Esophagus squamous epithelium (tissue), 4 donors: ENCODE results near the gene ARID3A.

Source experiments
- POLR2A ChIP-seq, 4 donors: fragments of 450-650 bp; IDR thresholded peaks; one replicate each; pipeline ENCODE4 v1.6.1; 2017; ENCODE audit warnings: antibody characterized with exemption in 4 of 4, mild to moderate bottlenecking in 4 of 4, moderate library complexity in 3 of 4
- TF ChIP-seq, protein P1 (sequence below), 6 experiments: fragments of 450-650 bp in 4 of 6; fragments of 200-600 bp in 2 of 6; sonication (generic) in 2 of 6; IDR thresholded peaks; one replicate each; pipeline ENCODE4 v1.5.1; 2016 to 2019; ENCODE audit warnings: antibody characterized with exemption in 6 of 6, mild to moderate bottlenecking in 4 of 6, moderate library complexity in 4 of 6

- TF ChIP-seq POLR2A (IDR thresholded peaks at IDR 0.05), result no peak
- TF ChIP-seq, protein P1, sequence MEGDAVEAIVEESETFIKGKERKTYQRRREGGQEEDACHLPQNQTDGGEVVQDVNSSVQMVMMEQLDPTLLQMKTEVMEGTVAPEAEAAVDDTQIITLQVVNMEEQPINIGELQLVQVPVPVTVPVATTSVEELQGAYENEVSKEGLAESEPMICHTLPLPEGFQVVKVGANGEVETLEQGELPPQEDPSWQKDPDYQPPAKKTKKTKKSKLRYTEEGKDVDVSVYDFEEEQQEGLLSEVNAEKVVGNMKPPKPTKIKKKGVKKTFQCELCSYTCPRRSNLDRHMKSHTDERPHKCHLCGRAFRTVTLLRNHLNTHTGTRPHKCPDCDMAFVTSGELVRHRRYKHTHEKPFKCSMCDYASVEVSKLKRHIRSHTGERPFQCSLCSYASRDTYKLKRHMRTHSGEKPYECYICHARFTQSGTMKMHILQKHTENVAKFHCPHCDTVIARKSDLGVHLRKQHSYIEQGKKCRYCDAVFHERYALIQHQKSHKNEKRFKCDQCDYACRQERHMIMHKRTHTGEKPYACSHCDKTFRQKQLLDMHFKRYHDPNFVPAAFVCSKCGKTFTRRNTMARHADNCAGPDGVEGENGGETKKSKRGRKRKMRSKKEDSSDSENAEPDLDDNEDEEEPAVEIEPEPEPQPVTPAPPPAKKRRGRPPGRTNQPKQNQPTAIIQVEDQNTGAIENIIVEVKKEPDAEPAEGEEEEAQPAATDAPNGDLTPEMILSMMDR (IDR thresholded peaks at IDR 0.05), result no peak
These were observed 18.5 kb upstream of the ARID3A start for GRCh38 chr19:907183-907853.
